ENCODE results near the gene WNT9B.

- TF ChIP-seq POLR2AphosphoS5 (IDR thresholded peaks at IDR 0.05; ENCODE audit: borderline replicate concordance, low read depth, low read length), result no peak
- TF ChIP-seq EZH2 (IDR thresholded peaks at IDR 0.05), result no peak
Measured at GRCh38 chr17:46929413-46929812, 78.0 kb downstream of the WNT9B start.
